Measurements from ENCODE around the gene RBM24.

RBM24 gene

DNA sequence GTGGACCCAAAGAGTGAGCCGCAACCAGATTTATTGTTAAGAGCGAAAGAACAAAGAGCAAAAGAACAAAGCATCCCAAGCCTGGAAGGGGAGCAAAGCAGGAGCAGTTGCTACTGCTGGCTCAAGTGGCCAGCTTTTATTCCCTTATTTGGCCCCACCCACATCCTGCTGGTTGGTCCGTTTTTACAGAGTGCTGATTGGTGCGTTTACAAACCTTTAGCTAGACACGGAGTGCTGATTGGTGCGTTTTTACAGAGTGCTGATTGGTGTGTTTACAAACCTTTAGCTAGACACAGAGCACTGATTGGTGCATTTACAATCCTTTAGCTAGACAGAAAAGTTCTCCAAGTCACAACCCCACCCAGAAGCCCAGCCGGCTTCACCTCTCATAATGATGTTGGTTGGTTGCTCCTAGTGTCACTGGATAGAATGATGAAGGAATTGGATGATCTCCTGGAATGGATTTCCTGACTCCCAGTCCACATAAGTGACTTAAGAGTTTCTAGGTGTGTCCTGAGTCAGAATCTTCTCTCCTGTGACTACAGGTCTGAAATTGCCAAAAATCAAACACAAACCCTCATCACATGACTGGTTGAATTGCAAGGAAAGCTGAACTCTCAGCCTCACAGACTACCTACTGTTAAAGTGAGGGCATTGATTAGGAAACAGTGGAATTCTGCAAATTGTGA, 60.1 kb downstream of the RBM24 start:
- TF ChIP-seq, protein P1, sequence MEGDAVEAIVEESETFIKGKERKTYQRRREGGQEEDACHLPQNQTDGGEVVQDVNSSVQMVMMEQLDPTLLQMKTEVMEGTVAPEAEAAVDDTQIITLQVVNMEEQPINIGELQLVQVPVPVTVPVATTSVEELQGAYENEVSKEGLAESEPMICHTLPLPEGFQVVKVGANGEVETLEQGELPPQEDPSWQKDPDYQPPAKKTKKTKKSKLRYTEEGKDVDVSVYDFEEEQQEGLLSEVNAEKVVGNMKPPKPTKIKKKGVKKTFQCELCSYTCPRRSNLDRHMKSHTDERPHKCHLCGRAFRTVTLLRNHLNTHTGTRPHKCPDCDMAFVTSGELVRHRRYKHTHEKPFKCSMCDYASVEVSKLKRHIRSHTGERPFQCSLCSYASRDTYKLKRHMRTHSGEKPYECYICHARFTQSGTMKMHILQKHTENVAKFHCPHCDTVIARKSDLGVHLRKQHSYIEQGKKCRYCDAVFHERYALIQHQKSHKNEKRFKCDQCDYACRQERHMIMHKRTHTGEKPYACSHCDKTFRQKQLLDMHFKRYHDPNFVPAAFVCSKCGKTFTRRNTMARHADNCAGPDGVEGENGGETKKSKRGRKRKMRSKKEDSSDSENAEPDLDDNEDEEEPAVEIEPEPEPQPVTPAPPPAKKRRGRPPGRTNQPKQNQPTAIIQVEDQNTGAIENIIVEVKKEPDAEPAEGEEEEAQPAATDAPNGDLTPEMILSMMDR (conservative IDR thresholded peaks at IDR 0.05; ENCODE audit: low read length) = no peak
- DNase-seq (ENCODE audit: low read depth) = no peak

GRCh38 chr6:17341891-17342290, 60.7 kb downstream of the RBM24 start:
- no peak for DNase-seq (ENCODE audit: low read depth)
- TF ChIP-seq, protein P1 (conservative IDR thresholded peaks at IDR 0.05; ENCODE audit: low read length) = no peak

More for the DNA sequence above, 60.1 kb downstream of the RBM24 start:
- no peak overlapping the region for H3K4me3 ChIP-seq (ENCODE audit: low read length)

DNA sequence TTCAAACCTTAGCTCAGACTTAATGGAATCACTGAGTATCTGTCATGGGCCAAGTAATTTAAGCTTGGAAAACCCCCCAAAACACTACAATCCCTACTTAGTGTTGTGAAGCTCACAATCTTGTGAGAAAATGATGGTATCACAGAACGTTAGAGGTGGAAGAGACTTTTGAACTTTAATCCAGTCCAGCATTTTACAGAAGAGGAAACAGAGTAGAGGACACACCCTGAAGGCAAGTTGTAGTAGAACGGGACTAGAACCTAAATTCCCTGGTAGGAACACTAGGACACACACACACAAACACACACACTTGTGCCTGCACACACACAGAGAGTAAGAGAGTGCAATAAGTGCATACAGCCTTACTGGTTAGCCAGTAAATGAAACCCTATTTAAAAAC, 62.1 kb downstream of the RBM24 start:
- no peak for DNase-seq (ENCODE audit: low read depth)
- H3K4me3 ChIP-seq (ENCODE audit: low read length) = no peak overlapping the region
- TF ChIP-seq, protein P1 (conservative IDR thresholded peaks at IDR 0.05; ENCODE audit: low read length) = no peak

More at GRCh38 chr6:17341891-17342290, 60.7 kb downstream of the RBM24 start:
- H3K4me3 ChIP-seq (ENCODE audit: low read length) = no peak overlapping the region

All from AG10803 (cell line).